ENCODE data around the gene PTPRA.

- TF ChIP-seq, protein P1, sequence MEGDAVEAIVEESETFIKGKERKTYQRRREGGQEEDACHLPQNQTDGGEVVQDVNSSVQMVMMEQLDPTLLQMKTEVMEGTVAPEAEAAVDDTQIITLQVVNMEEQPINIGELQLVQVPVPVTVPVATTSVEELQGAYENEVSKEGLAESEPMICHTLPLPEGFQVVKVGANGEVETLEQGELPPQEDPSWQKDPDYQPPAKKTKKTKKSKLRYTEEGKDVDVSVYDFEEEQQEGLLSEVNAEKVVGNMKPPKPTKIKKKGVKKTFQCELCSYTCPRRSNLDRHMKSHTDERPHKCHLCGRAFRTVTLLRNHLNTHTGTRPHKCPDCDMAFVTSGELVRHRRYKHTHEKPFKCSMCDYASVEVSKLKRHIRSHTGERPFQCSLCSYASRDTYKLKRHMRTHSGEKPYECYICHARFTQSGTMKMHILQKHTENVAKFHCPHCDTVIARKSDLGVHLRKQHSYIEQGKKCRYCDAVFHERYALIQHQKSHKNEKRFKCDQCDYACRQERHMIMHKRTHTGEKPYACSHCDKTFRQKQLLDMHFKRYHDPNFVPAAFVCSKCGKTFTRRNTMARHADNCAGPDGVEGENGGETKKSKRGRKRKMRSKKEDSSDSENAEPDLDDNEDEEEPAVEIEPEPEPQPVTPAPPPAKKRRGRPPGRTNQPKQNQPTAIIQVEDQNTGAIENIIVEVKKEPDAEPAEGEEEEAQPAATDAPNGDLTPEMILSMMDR (IDR thresholded peaks at IDR 0.05), result peak; percentile 17 to 60 (median 38)
- TF ChIP-seq POLR2A (IDR thresholded peaks at IDR 0.05), result no peak
Measured at GRCh38 chr20:3000852-3001523, 127.7 kb downstream of the PTPRA start.

All from uterus (tissue), 2 donors.